SHP77 treated with DMSO at 0.1 percent for 48 hours (cell line): ENCODE results near the gene PRMT7.

Source experiments
- DNase-seq: peaks from one replicate; lab custom pipeline; 2025; lab: John Stamatoyannopoulos, UW

The PRMT7 gene

GRCh38 chr16:68376590-68376989 is 65.8 kb downstream of the PRMT7 start:
- DNase-seq, result no peak

DNA sequence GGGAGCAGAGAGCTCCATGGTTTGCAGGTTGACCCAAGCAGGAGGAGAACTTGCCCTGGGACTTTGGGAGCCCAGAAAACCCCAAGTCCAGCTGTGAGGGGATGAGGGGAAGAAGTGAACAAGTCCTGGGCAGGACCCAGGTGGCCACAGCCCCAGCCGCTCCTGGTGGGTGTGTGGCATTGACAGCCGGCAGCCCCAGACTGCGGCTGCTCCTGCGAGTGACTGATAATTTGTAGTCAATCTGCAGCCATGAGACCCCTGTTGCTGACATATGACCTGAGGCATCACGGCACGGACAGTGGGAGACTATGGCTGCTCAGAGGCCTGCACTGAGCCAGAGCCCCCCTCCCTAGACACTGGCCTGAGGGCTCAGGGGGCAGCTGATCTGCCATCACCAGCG is 66.4 kb downstream of the PRMT7 start:
- DNase-seq, result no peak

DNA sequence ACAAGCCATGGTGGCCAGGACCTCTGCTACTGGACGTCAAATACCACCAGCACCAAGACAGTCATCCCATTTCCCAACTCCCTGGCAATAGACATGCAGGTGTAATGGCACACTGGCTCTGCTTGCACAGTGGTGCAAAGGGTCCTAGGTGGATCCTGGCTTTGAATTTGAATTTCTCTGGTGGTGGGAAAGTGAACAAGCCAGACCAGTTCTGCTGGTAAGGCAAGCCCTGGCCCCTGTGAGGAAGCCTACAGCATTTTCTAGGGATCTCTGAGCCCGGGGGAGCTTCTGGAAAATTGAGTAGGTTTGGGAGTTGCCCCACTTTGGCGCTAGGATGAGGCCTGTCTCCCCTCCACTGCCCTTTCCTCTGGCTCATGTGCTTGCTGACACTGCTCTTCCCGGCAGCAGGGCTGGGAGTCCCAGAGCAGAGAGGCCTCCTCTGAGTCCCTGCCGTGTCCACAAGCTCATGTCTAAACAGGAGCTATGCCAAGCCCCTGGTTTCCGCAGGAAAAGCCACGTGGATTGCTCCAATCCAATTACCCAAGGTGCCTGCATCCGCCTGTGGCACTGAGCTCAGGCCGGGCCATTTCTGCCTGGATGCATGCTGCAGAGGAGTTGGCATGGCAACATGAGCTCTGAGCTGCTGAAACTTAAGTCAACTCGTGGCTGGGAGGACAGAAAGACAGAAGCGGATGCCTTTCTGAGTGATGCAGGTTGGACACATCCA is 67.0 kb downstream of the PRMT7 start:
- no peak for DNase-seq

DNA sequence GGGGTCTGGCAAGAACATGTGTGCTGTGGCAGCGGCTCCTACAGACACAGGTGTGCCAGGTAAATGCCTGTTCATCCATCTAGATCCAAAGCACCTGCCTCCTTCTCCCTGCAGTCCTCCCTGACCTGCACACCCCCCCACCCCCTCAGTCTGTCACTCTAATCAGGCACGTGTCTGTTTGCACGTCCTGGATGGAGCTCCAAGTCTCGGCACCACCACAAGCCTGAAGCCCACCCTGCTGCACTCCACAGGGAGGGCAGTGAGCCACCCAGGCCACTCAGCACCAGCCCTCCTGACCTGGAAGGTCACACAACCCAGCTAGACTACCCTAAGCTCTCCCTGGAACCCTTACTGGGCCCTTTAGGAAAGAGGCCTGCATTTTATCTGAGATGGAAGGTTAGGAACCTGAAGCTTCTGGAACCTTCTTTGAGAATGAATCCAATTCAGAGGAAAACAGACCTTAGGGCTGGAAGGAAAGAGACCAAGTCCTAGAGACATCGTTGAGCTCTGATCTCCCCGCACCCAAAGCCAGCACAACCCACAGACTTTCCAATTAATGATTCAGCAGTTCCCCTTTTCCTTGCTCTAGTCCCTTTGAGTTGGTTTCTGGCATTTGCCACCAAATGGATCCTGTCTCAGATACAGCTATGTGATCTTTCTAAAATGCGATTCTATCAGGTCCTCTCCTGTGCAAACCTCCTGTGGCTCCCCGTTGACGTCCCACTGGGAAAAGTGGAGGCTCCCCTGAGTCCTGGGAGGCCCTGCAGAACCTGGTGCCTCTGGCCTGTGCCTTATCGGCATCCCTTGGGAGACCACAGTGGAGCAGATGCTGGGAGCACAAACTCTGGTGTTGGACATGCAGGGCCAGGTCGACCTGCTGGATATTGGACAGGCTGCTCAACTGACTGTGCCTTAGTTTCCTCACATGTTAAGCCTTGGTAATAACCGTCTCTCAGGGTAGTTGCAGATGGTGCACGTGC is 67.9 kb downstream of the PRMT7 start:
- DNase-seq, result no peak

DNA sequence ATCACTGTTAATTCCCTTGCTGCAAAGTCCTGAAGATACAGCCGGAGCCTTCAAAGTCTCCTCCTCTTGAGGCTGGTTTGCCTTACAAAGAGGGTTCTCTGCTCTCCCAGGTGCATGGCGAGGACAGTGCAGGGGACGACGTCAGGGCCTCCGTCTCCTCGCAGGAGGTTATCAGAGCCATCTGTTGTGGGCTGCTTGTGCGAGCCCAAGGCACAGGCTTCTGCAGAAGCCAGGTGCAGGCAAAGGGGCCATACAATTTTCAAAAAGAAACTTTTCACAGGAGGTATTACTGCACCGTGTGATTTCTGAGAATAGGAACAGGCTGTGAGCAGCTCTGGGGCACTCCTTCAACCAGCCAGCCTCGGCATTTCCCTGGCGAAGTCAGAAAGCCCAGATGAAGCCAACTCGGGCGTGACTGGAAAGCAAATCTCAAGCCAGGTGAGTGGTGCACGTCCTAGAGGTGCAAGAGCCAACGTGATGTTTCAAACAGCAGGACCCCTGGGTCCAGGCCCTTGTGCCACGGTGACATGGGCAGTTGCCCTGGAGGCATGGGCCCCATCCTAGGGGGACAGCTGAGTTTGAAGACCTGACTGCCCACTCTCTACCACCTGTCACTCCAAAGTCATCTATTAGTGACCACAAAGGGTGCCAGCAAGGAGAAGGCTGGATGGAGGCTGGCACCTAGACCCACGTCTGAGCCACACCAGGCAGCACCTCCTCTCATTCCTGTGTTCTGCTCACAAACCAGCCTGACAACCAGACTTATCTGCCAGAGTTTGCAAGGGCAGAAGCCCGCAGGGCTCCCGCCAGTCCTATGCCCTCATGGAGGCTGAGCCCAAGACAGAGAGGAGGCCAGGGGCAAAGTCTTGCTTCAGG is 68.9 kb downstream of the PRMT7 start:
- no peak for DNase-seq

GRCh38 chr16:68380348-68380670 is 69.5 kb downstream of the PRMT7 start:
- no peak for DNase-seq

DNA sequence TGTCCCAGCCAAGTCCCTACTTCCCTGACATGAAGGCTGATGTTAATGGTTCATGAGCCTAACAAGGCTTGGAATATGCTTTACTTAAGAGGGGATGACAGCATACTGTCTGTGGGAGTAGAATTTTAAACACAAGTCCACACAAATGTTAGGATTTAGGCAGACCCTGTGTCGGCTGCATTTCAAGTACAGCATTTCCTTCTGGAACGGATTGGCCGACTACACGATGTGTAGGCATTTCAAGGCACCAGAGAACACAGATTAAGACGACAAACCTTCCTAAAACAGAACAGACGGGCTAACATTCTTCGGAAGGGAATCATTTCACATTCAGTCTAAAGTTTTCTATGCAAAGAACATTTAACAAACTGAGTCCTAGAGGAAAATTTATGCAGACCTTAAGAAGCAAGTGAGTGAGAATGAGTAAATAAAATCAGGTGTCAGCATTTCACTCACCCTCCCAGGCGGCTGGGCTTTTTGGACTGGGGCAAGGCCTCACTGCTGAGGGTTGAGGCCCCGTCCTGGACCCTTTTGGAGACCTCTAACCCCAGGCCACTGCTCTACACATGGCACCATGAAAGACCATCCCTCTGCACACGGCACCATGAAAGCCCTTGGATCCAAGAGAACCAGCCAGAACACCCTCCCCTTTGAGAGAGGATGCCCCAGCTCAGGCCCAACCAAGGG is 70.0 kb downstream of the PRMT7 start:
- no peak for DNase-seq

GRCh38 chr16:68381363-68381724 is 70.5 kb downstream of the PRMT7 start:
- no peak for DNase-seq

DNA sequence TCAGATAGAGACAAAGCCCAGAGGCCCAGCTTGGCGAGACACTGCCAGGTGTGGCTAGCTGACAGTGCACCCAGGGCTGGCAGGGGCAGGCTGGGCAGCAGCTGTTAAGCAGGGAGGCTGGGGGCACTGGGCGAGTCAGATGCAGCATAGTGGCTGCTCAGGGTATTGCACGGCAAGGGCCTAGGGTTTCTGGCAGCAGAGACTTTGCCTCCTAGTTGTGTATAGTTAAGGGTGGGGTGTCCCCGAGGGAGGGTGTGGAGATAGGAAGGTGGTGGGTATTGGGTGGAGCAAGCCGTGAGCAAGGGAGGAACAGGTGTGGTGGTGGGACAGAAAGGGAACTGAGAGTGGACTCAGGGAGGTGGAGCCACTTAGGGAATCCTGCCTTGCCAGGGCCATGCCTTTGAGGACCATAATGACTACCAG is 71.5 kb downstream of the PRMT7 start:
- DNase-seq, result no peak

DNA sequence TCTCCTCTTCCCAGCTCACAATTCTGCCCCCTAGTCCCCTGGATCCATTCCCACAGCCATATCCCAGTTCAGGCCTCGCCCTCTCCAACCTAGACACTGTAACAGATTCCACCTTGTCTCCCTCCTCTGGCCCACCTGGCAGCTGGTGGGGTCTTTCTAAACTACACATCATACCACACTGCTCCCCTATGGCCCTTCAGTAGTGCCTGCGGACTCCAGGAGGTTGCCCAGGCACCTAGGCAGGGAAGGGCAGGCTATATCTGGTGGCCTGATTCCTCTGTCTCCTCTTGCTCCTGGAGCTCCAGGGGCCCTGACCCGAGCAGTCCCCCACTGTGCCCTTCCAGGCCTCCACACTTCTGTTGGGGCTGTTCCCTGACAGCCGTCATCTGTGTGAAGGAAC is 73.0 kb downstream of the PRMT7 start:
- DNase-seq, result no peak

GRCh38 chr16:68384288-68385161 is 73.7 kb downstream of the PRMT7 start:
- no peak for DNase-seq

- no peak for DNase-seq
Observed at GRCh38 chr16:68385371-68385770, 74.6 kb downstream of the PRMT7 start.

DNA sequence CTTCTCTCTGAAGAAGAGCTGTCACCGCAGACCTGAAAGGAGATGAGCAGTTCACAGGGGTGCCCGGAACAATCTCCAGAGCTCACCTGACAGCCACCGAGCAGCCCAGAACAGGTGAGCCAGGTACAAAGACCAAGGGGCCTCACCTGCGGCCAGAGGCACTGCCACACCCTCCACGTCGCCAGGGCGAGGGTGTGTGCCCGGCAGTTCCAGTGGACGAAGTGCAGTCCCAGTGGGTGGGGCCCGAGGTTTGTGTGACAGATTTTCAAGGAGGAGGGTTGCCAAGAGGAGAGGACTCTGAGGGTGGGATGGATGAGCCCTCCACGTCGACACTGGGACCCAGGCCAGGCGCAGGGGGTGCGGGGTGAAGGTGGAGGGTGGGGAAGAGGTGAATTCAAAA is 75.8 kb downstream of the PRMT7 start:
- no peak for DNase-seq

DNA sequence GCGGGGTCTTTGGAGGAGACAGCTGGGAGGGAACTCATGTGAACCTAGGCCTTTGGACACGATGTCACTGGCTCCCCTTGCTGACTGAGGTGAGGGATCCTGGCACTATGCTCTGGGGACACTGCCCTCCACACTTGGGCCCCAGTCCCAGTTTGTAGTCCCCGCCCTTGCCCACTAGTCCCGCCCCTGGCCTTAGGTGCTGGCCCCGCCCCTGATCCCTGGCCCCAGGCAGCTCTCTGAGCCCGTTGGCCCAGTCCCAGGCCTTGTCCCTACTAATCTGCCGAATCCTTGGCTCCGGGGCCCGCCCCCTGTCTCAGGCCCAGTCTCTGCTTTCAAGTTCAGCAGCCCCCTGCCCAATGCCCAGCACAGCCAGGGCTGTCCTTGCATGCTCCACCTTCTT is 76.5 kb downstream of the PRMT7 start:
- DNase-seq, result no peak

- DNase-seq, result no peak
Observed at GRCh38 chr16:68388124-68388523, 77.3 kb downstream of the PRMT7 start.

- no peak for DNase-seq
Observed at GRCh38 chr16:68389006-68389405, 78.2 kb downstream of the PRMT7 start.

- DNase-seq, result no peak
Observed at GRCh38 chr16:68389750-68390371, 79.0 kb downstream of the PRMT7 start.

GRCh38 chr16:68393333-68393732 is 82.5 kb downstream of the PRMT7 start:
- no peak for DNase-seq

DNA sequence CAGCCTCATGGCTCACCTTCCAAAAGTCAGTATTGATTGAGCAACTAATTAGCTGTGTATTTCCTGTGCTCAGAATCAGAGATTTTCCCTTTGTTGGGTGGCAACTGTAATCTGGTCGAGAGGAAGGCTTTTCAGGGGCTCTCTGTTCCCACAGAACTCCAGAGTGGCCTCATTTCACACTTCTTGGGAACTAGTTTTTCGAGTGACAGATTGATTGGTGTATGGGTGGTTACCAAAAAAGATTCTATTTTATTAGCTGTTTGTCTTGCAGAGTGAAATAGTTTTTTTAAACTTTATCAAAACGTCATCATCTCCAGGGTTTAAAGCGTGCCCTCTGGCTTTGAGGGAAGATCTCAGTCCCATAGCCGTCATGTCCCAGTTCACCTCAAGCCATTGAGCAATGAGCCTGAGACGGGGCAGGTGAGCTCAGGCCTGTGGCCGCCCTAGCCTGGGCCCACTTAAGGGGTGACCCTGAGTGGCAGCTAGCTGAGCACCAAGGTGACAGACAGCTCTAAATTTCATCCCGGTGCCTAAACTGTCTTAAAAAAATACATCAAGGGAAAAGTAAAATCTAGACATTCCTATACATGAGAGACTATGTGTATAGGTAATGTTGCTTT is 84.5 kb downstream of the PRMT7 start:
- no peak for DNase-seq

DNA sequence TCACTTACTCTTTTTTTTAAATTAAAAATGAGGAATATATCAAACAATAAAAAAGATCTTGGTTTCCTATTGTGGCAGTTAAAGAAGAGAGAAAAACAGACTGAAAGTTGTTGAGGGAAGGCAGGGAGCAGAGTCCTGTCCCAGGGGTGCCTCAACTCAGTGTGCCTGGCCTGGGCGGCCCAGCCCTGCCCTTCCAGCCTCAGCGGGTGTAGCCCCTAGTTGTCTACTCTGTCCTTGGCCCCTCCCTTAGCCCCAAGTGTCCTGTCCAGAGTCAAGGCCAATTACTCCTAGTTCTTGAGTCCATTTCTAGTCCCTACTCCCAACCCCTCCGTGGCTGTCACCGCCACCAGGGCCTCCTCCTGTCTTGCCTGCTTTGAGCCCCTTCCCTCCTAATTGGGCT is 85.0 kb downstream of the PRMT7 start:
- no peak for DNase-seq
